HepG2 (cell line): ENCODE results near the gene RBM11.

Experiments used
- ELF4 ChIP-seq: sonication (generic); formaldehyde crosslinking; IDR thresholded peaks from 2 replicates; pipeline ENCODE4 v1.5.0; 2020; ENCODE audit warnings: missing genetic modification reagents, mild to moderate bottlenecking, moderate library complexity, borderline replicate concordance
- EZH2 ChIP-seq: conservative IDR thresholded peaks from 2 replicates; pipeline ENCODE4 v1.6.1; 2012; ENCODE audit warnings: mild to moderate bottlenecking, low read depth, low read length, moderate library complexity
- FOXM1 ChIP-seq: sonication (generic); formaldehyde crosslinking; IDR thresholded peaks from 2 replicates; pipeline ENCODE4 v1.5.0; 2020; ENCODE audit warnings: missing genetic modification reagents
- NR3C1 ChIP-seq: sonication (generic); formaldehyde crosslinking; IDR thresholded peaks from 2 replicates; pipeline ENCODE4 v1.4.0; 2020; ENCODE audit warnings: missing genetic modification reagents
- POLR2A ChIP-seq, 2 experiments: IDR thresholded peaks; 2 replicates each; pipeline ENCODE4 v1.6.1; 2011; ENCODE audit warnings: low read depth in 2 of 2, low read length in 2 of 2, mild to moderate bottlenecking in 1 of 2, moderate library complexity in 1 of 2; ENCODE audit not compliant: insufficient read depth in 1 of 2
- RAD21 ChIP-seq: fragments of 450-650 bp; formaldehyde crosslinking; IDR thresholded peaks from 2 replicates; pipeline ENCODE4 v1.5.0; 2020; ENCODE audit warnings: mild to moderate bottlenecking
- YY1 ChIP-seq: IDR thresholded peaks from 2 replicates; pipeline ENCODE4 v1.6.1; 2011; ENCODE audit warnings: low read length, low read depth, moderate library complexity, mild to moderate bottlenecking; ENCODE audit not compliant: insufficient read depth, insufficient replicate concordance
- ZNF235 ChIP-seq: sonication (generic); formaldehyde crosslinking; IDR thresholded peaks from 2 replicates; pipeline ENCODE4 v1.8.1; 2023; ENCODE audit warnings: mild to moderate bottlenecking, missing genetic modification reagents, borderline replicate concordance
- ZNF570 ChIP-seq: sonication (generic); formaldehyde crosslinking; IDR thresholded peaks from 2 replicates; pipeline ENCODE4 v1.4.0; 2020; ENCODE audit warnings: mild to moderate bottlenecking, missing genetic modification reagents, borderline replicate concordance
- TF ChIP-seq, protein P1 (sequence below): sonication (generic); formaldehyde crosslinking; IDR thresholded peaks from 2 replicates; pipeline ENCODE4 v1.5.0; 2020; ENCODE audit warnings: mild to moderate bottlenecking, missing genetic modification reagents, moderate library complexity
- TF ChIP-seq, protein P2 (sequence below): sonication (generic); formaldehyde crosslinking; IDR thresholded peaks from 2 replicates; pipeline ENCODE4 v1.4.0; 2020; ENCODE audit warnings: mild to moderate bottlenecking, missing genetic modification reagents

DNA sequence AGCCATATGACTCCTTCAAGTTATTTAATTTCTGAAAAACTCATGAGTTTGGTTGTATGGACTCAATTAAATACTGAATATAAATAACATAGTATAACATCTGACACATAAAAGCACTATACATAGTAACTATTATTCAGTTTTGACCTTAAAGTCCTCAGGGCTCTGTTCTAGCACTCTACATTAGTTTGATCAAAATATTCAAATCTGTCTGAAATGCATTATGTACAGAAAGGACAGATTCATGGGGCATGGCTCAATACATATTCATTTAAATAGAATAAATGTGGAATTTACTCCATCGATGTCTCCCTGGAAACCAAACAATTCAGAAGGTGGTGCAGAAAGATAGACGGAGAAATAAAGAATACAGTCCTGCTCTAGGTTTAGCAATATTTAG lies 49.1 kb downstream of the RBM11 start:
- TF ChIP-seq NR3C1 (CRISPR knock-in tag) (no peak), POLR2A (IDR thresholded peaks at IDR 0.05; ENCODE audit: insufficient read depth in 1 of 2, low read depth in 2 of 2, low read length in 2 of 2) (no peak), ELF4 (CRISPR knock-in tag) (no peak), YY1 (no peak), ZNF570 (CRISPR knock-in tag) (no peak), RAD21 (CRISPR knock-in tag) (no peak), FOXM1 (CRISPR knock-in tag) (no peak), ZNF235 (CRISPR knock-in tag) (no peak), EZH2 (no peak)
- TF ChIP-seq, protein P1, sequence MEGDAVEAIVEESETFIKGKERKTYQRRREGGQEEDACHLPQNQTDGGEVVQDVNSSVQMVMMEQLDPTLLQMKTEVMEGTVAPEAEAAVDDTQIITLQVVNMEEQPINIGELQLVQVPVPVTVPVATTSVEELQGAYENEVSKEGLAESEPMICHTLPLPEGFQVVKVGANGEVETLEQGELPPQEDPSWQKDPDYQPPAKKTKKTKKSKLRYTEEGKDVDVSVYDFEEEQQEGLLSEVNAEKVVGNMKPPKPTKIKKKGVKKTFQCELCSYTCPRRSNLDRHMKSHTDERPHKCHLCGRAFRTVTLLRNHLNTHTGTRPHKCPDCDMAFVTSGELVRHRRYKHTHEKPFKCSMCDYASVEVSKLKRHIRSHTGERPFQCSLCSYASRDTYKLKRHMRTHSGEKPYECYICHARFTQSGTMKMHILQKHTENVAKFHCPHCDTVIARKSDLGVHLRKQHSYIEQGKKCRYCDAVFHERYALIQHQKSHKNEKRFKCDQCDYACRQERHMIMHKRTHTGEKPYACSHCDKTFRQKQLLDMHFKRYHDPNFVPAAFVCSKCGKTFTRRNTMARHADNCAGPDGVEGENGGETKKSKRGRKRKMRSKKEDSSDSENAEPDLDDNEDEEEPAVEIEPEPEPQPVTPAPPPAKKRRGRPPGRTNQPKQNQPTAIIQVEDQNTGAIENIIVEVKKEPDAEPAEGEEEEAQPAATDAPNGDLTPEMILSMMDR = no peak
- TF ChIP-seq, protein P2, sequence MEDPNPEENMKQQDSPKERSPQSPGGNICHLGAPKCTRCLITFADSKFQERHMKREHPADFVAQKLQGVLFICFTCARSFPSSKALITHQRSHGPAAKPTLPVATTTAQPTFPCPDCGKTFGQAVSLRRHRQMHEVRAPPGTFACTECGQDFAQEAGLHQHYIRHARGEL (CRISPR knock-in tag) = no peak
